ENCODE results near the gene KIF3C.

- TF ChIP-seq LEF1 (IDR thresholded peaks at IDR 0.05; ENCODE audit: borderline replicate concordance) = no peak
- no peak for TF ChIP-seq PKNOX1 (IDR thresholded peaks at IDR 0.05)
Measured at GRCh38 chr2:25926984-25927756, 55.1 kb downstream of the KIF3C start.

Measured in HEK293T (cell line).